CD4-positive, alpha-beta T cell treated with Interleukin-1 beta for 1 hour (primary cell): ENCODE data around the gene PRSS56.
"Not testable (repeated sequence)": the region's sequence is repeated elsewhere in the genome, so short reads cannot be mapped to it uniquely, and the experiment has no call there.

Experiments
- DNase-seq, 2 donors: peaks; one replicate each; pipeline ENCODE4 v3.0.0-alpha.2; 2020 to 2022

PRSS56 gene

GRCh38 chr2:232542715-232543467, 22.7 kb downstream of the PRSS56 start:
- DNase-seq: no peak

- no peak for DNase-seq
Measured at GRCh38 chr2:232543491-232543890, 23.3 kb downstream of the PRSS56 start.

GRCh38 chr2:232543928-232544631, 23.9 kb downstream of the PRSS56 start:
- no peak for DNase-seq

- DNase-seq: no peak
Measured at GRCh38 chr2:232544674-232545073, 24.5 kb downstream of the PRSS56 start.

GRCh38 chr2:232545511-232546375, 25.6 kb downstream of the PRSS56 start:
- no peak for DNase-seq

- no peak for DNase-seq
Measured at GRCh38 chr2:232547991-232548390, 27.8 kb downstream of the PRSS56 start.

GRCh38 chr2:232549655-232550353, 29.6 kb downstream of the PRSS56 start:
- no peak for DNase-seq

- DNase-seq: peak; percentile 90 to 91
Measured at GRCh38 chr2:232550354-232551249, 30.4 kb downstream of the PRSS56 start, which contains the start of the genes EIF4E2 and TIGD1. Gene EIF4E2, plus strand, starts transcription at chr2:232550689. Its CDS starts 36 bp downstream, at chr2:232550725. Gene TIGD1, minus strand, starts transcription at chr2:232550557. Its CDS starts 675 bp downstream, at chr2:232549882.

GRCh38 chr2:232551250-232551638, 31.1 kb downstream of the PRSS56 start:
- no peak for DNase-seq

GRCh38 chr2:232551776-232552175, 31.6 kb downstream of the PRSS56 start:
- no peak for DNase-seq

- no peak for DNase-seq
Measured at GRCh38 chr2:232556426-232556825, 36.2 kb downstream of the PRSS56 start.

- DNase-seq: no peak
Measured at GRCh38 chr2:232562515-232563151, 42.4 kb downstream of the PRSS56 start.

GRCh38 chr2:232563580-232563979, 43.4 kb downstream of the PRSS56 start:
- no peak for DNase-seq

- no peak for DNase-seq
Measured at GRCh38 chr2:232567721-232568120, 47.5 kb downstream of the PRSS56 start.

- DNase-seq: no peak
Measured at GRCh38 chr2:232568161-232568560, 48.0 kb downstream of the PRSS56 start.

- DNase-seq: no peak
Measured at GRCh38 chr2:232569541-232569940, 49.4 kb downstream of the PRSS56 start.

- DNase-seq: not testable (repeated sequence)
Measured at GRCh38 chr2:232570481-232570880, 50.3 kb downstream of the PRSS56 start.

GRCh38 chr2:232571026-232571474, 50.9 kb downstream of the PRSS56 start:
- DNase-seq: no peak

GRCh38 chr2:232573042-232573441, 52.9 kb downstream of the PRSS56 start:
- no peak for DNase-seq

GRCh38 chr2:232573771-232574435, 53.7 kb downstream of the PRSS56 start:
- DNase-seq: no peak
